Measurements from ENCODE around the gene ECM1. TPM values are rescaled to one million over a fixed set of nuclear protein-coding genes. Genes with fewer than 3 reads are reported as not detected.

The ECM1 gene
- total RNA-seq, 4 donors from 2014 or later = 1.5 to 38.5 (median 9.5) TPM

DNA sequence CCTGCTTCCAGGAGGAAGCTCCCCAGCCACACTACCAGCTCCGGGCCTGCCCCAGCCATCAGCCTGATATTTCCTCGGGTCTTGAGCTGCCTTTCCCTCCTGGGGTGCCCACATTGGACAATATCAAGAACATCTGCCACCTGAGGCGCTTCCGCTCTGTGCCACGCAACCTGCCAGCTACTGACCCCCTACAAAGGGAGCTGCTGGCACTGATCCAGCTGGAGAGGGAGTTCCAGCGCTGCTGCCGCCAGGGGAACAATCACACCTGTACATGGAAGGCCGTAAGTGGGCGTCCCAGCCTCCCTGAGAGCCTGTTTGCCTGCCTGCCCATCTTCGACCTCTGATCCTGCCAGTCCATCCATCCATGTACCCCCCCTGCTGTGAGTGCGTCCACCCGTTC is 3.6 kb downstream of the ECM1 start:
- no peaks in the 10 kb centered on the region for H3K9me3 ChIP-seq
- no peaks in the 10 kb centered on the region for H3K4me1 ChIP-seq
- intact Hi-C loops (cut with DNase I; ENCODE audit: low total_unique reads) = no loop called here
- H3K4me3 ChIP-seq = no peak overlapping the region
- no peaks in the 10 kb centered on the region for H3K27me3 ChIP-seq
- no peak for TF ChIP-seq POLR2A (IDR thresholded peaks at IDR 0.05)
- no peak for TF ChIP-seq CTCF (IDR thresholded peaks at IDR 0.05)
- DNase-seq = no peak
- no peaks in the 10 kb centered on the region for H3K36me3 ChIP-seq
- no peak overlapping the region for H3K27ac ChIP-seq

GRCh38 chr1:150511985-150512660 is 4.2 kb downstream of the ECM1 start:
- no peak for DNase-seq
- TF ChIP-seq CTCF (IDR thresholded peaks at IDR 0.05) (no peak), POLR2A (IDR thresholded peaks at IDR 0.05) (no peak)
- Histone ChIP-seq H3K27ac (no peak overlapping the region), H3K4me1 (no peaks in the 10 kb centered on the region), H3K27me3 (no peaks in the 10 kb centered on the region), H3K4me3 (no peak overlapping the region), H3K36me3 (no peaks in the 10 kb centered on the region), H3K9me3 (no peaks in the 10 kb centered on the region)
- intact Hi-C loops (cut with DNase I; ENCODE audit: low total_unique reads) = no loop called here

DNA sequence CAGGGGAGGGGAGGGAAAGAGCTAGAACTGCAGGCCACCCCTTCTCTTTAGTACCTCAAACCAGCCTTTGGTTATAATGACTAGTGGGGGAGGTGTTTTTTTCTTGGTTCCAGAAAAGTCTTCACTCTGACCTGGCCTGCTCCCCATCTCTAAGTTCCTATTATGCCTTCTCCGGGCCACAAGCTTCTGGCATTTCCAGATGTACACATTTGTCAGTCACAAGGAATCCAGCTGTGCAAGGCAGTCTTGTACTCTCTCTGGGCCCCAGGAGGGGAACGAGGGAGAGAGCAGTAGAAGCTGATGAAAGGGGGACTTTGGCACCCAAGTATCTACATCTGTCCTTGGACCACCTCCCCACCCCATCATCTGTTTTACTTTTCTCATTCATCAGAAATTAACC is 4.9 kb downstream of the ECM1 start:
- Histone ChIP-seq H3K36me3 (no peaks in the 10 kb centered on the region), H3K27ac (no peak overlapping the region), H3K4me1 (no peaks in the 10 kb centered on the region), H3K4me3 (no peak overlapping the region), H3K9me3 (no peaks in the 10 kb centered on the region), H3K27me3 (no peaks in the 10 kb centered on the region)
- intact Hi-C loops (cut with DNase I; ENCODE audit: low total_unique reads) = no loop called here
- DNase-seq = no peak
- no peak for TF ChIP-seq POLR2A (IDR thresholded peaks at IDR 0.05)
- TF ChIP-seq CTCF (IDR thresholded peaks at IDR 0.05) = no peak

GRCh38 chr1:150513351-150513791 is 5.5 kb downstream of the ECM1 start:
- TF ChIP-seq CTCF (IDR thresholded peaks at IDR 0.05) = no peak
- TF ChIP-seq POLR2A (IDR thresholded peaks at IDR 0.05) = no peak
- no peak for DNase-seq
- intact Hi-C loops (cut with DNase I; ENCODE audit: low total_unique reads) = no loop called here
- Histone ChIP-seq H3K36me3 (no peaks in the 10 kb centered on the region), H3K9me3 (no peaks in the 10 kb centered on the region), H3K4me1 (no peaks in the 10 kb centered on the region), H3K27ac (no peak overlapping the region), H3K4me3 (no peak overlapping the region), H3K27me3 (no peaks in the 10 kb centered on the region)

GRCh38 chr1:150514260-150514659 is 6.4 kb downstream of the ECM1 start:
- intact Hi-C loops (cut with DNase I; ENCODE audit: low total_unique reads) = no loop called here
- Histone ChIP-seq H3K36me3 (no peaks in the 10 kb centered on the region), H3K9me3 (no peaks in the 10 kb centered on the region), H3K4me3 (no peak overlapping the region), H3K4me1 (no peaks in the 10 kb centered on the region), H3K27me3 (no peaks in the 10 kb centered on the region), H3K27ac (no peak overlapping the region)
- TF ChIP-seq CTCF (IDR thresholded peaks at IDR 0.05) (no peak), POLR2A (IDR thresholded peaks at IDR 0.05) (no peak)
- no peak for DNase-seq

Data from uterus (tissue), 4 donors.